B cell (primary cell): ENCODE measurements around the gene SLC4A4. TPM values are rescaled to one million over a fixed set of nuclear protein-coding genes. Genes with fewer than 3 reads are reported as not detected.

Source experiments
- ATAC-seq: fragments of 200-7000 bp; cut with Tn5 transposase; one replicate; pipeline ENCODE4 v1.10.0; 2021; ENCODE audit warnings: low read depth, mild to moderate bottlenecking, moderate number of reproducible peaks, moderate library complexity
- CTCF ChIA-PET: fragments of 350-600 bp; sonication (Branson Sonifier 250); formaldehyde crosslinking; loops from one replicate; lab custom pipeline; 2021; ENCODE audit warnings: antibody characterized with exemption, inconsistent platforms; lab: Charles Lee
- POLR2A ChIA-PET: fragments of 350-600 bp; sonication (Branson Sonifier 250); formaldehyde crosslinking; loops from one replicate; lab custom pipeline; 2021; ENCODE audit warnings: antibody characterized with exemption; lab: Charles Lee
- DNase-seq: peaks from one replicate; pipeline ENCODE4 v3.0.0; 2013
- H2AFZ ChIP-seq: 2 replicates; pipeline ENCODE4 v1.6.1; 2012; ENCODE audit warnings: mild to moderate bottlenecking, low read depth, low read length; ENCODE audit not compliant: insufficient read depth, poor library complexity, severe bottlenecking
- H3K27ac ChIP-seq, 2 donors: 1 replicate in 1 of 2; 2 replicates in 1 of 2; pipeline ENCODE4 v1.5.1; 2012 to 2013; ENCODE audit warnings: low read length in 2 of 2, mild to moderate bottlenecking in 2 of 2, moderate library complexity in 1 of 2
- H3K27me3 ChIP-seq, 4 experiments: fragments of 200-600 bp in 1 of 4; sonication (generic) in 1 of 4; replicated peaks in 1 of 4; 1 replicate in 2 of 4; 2 replicates in 2 of 4; pipeline versions ENCODE4 v1.6.1 to v1.7.0; 2013 to 2016; ENCODE audit warnings: low read length in 3 of 4, mild to moderate bottlenecking in 2 of 4, mixed read lengths in 1 of 4, moderate library complexity in 1 of 4; ENCODE audit not compliant: insufficient read depth in 4 of 4, control insufficient read depth in 3 of 4; ENCODE audit errors: control extremely low read depth in 1 of 4
- H3K36me3 ChIP-seq, 2 experiments: replicated peaks in 1 of 2; 1 replicate in 1 of 2; 2 replicates in 1 of 2; pipeline versions ENCODE4 v1.6.1 to v1.7.1; 2013; ENCODE audit warnings: low read length in 1 of 2; ENCODE audit not compliant: insufficient read depth in 2 of 2, control insufficient read depth in 1 of 2; ENCODE audit errors: control extremely low read depth in 1 of 2, extremely low read depth in 1 of 2
- H3K4me1 ChIP-seq, 2 donors: fragments of 200-600 bp in 1 of 2; sonication (generic) in 1 of 2; 1 replicate in 1 of 2; 2 replicates in 1 of 2; pipeline versions ENCODE4 v1.5.1 to v1.6.1; 2013 to 2017; ENCODE audit warnings: low read length in 2 of 2; ENCODE audit not compliant: control insufficient read depth in 2 of 2, insufficient read depth in 2 of 2
- H3K4me2 ChIP-seq: replicated peaks from 2 replicates; pipeline ENCODE3; 2012; ENCODE audit warnings: mild to moderate bottlenecking, low read depth, low read length; ENCODE audit not compliant: poor library complexity, severe bottlenecking
- H3K4me3 ChIP-seq, 5 experiments: fragments of 200-600 bp in 1 of 5; sonication (generic) in 1 of 5; 1 replicate in 3 of 5; 2 replicates in 2 of 5; pipeline versions ENCODE4 v1.5.1 to v1.7.0; 2011 to 2016; ENCODE audit warnings: low read length in 4 of 5, mild to moderate bottlenecking in 4 of 5, low read depth in 2 of 5, control low read depth in 1 of 5, moderate library complexity in 1 of 5; ENCODE audit not compliant: insufficient read depth in 1 of 5; ENCODE audit errors: control extremely low read depth in 1 of 5, extremely low read depth in 1 of 5
- H3K79me2 ChIP-seq: fragments of 200-600 bp; sonication (generic); one replicate; pipeline ENCODE4 v1.6.0; 2016; ENCODE audit warnings: low read length; ENCODE audit not compliant: control insufficient read depth, insufficient read depth
- H3K9ac ChIP-seq: fragments of 200-600 bp; sonication (generic); 2 replicates; pipeline ENCODE4 v1.6.1; 2017; ENCODE audit warnings: mild to moderate bottlenecking, low read length, moderate library complexity
- H3K9me3 ChIP-seq, 3 donors: one replicate each; pipeline versions ENCODE4 v1.6.1 to v1.7.1; 2013; ENCODE audit warnings: low read length in 2 of 3; ENCODE audit not compliant: control insufficient read depth in 2 of 3, insufficient read depth in 1 of 3; ENCODE audit errors: control extremely low read depth in 1 of 3
- H4K20me1 ChIP-seq: 2 replicates; pipeline ENCODE4 v1.6.0; 2012; ENCODE audit warnings: mild to moderate bottlenecking, low read length; ENCODE audit not compliant: insufficient read depth, control insufficient read depth, poor library complexity, severe bottlenecking
- H3K27ac Mint-ChIP-seq: one replicate; pipeline ENCODE4 v1.8.0; 2021; ENCODE audit warnings: mixed read lengths
- H3K27me3 Mint-ChIP-seq: one replicate; pipeline ENCODE4 v1.8.0; 2021; ENCODE audit warnings: mixed read lengths
- H3K4me1 Mint-ChIP-seq: one replicate; pipeline ENCODE4 v1.8.0; 2021; ENCODE audit warnings: mixed read lengths
- H3K4me3 Mint-ChIP-seq: one replicate; pipeline ENCODE4 v1.8.0; 2021; ENCODE audit warnings: mixed read lengths
- H3K9me3 Mint-ChIP-seq: one replicate; pipeline ENCODE4 v1.8.0; 2022; ENCODE audit warnings: mixed read lengths; ENCODE audit not compliant: insufficient read depth
- EZH2 ChIP-seq: IDR thresholded peaks from 2 replicates; pipeline ENCODE4 v1.6.1; 2012; ENCODE audit warnings: borderline replicate concordance, low read depth, mild to moderate bottlenecking, moderate library complexity, low read length; ENCODE audit not compliant: insufficient read depth, poor library complexity, severe bottlenecking
- WGBS: methylation state at CpG from one replicate; pipeline ENCODE4 v1.1.5; 2013; ENCODE audit warnings: missing lambda C conversion rate; ENCODE audit not compliant: insufficient coverage; 5-methylcytosine and 5-hydroxymethylcytosine counted together
- intact Hi-C: fragments of 100-400 bp; cut with micrococcal nuclease; formaldehyde crosslinking; loops from one replicate; pipeline ENCODE4 v1.10.0; 2022
- polyA plus RNA-seq: library from polyadenylated mRNA; depleted of rRNA; stranded (reverse); fragments of >200 nt; gene quantifications from 2 replicates; pipeline ENCODE4 v1.2.3, GENCODE V29; 2012
- total RNA-seq, 2 donors: library from RNA; stranded (reverse); fragments of 120-200 nt in 1 of 2; gene quantifications; 1 replicate in 1 of 2; 2 replicates in 1 of 2; pipeline versions ENCODE4 v1.2.3 to v1.2.4, GENCODE V29; 2013 to 2022
- TF ChIP-seq, protein P1 (sequence below): fragments of 200-600 bp; IDR thresholded peaks from one replicate; pipeline ENCODE4 v1.8.0; 2022; ENCODE audit warnings: antibody characterized with exemption, mild to moderate bottlenecking

The SLC4A4 gene
- total and polyA plus RNA-seq, 2 donors (not counting 1 experiment from before 2014, with no cell fraction given) = not detected

DNA sequence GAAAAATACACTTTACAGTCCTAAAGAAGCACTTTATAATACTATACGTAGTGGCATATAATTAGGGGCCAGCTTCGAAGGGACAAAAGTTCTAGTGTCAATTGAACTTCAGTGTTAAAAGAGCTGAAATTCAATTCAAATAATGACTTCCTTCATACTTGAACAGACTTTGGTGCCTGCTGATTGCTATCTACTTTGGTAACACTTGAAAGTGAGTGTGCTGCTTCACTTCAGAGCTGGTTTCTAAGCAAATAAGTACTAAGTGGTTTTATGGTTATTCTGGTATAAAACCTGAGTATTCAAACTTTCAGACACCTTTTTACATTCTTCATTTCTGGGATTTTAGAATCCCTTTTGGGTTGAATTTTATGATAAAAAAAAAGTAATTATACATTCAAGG is 107.0 kb downstream of the SLC4A4 start:
- Mint-ChIP-seq H3K4me1 (no peaks in the 10 kb centered on the region), H3K9me3 (no peaks in the 10 kb centered on the region), H3K27ac (no peak overlapping the region), H3K4me3 (no peak overlapping the region), H3K27me3 (no peaks in the 10 kb centered on the region)
- intact Hi-C loops = no loop called here
- H3K4me2 ChIP-seq = no peak overlapping the region
- ChIA-PET POLR2A (no interaction called here), CTCF (no interaction called here)
- no CpG with 5 or more reads among the region's 2 CpGs for WGBS
- H3K36me3 ChIP-seq = no peaks in the 10 kb centered on the region
- no peak overlapping the region for H3K27ac ChIP-seq
- H2AFZ ChIP-seq = no peak overlapping the region
- H3K4me1 ChIP-seq = no peaks in the 10 kb centered on the region
- ATAC-seq (no peak), DNase-seq (no peak)
- no peaks in the 10 kb centered on the region for H3K79me2 ChIP-seq
- H3K4me3 ChIP-seq = no peak overlapping the region
- H3K9ac ChIP-seq = no peak overlapping the region
- TF ChIP-seq, protein P1, sequence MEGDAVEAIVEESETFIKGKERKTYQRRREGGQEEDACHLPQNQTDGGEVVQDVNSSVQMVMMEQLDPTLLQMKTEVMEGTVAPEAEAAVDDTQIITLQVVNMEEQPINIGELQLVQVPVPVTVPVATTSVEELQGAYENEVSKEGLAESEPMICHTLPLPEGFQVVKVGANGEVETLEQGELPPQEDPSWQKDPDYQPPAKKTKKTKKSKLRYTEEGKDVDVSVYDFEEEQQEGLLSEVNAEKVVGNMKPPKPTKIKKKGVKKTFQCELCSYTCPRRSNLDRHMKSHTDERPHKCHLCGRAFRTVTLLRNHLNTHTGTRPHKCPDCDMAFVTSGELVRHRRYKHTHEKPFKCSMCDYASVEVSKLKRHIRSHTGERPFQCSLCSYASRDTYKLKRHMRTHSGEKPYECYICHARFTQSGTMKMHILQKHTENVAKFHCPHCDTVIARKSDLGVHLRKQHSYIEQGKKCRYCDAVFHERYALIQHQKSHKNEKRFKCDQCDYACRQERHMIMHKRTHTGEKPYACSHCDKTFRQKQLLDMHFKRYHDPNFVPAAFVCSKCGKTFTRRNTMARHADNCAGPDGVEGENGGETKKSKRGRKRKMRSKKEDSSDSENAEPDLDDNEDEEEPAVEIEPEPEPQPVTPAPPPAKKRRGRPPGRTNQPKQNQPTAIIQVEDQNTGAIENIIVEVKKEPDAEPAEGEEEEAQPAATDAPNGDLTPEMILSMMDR = no peak
- no peak for TF ChIP-seq EZH2
- no peaks in the 10 kb centered on the region for H3K27me3 ChIP-seq
- H4K20me1 ChIP-seq = no peaks in the 10 kb centered on the region
- H3K9me3 ChIP-seq = no peaks in the 10 kb centered on the region

DNA sequence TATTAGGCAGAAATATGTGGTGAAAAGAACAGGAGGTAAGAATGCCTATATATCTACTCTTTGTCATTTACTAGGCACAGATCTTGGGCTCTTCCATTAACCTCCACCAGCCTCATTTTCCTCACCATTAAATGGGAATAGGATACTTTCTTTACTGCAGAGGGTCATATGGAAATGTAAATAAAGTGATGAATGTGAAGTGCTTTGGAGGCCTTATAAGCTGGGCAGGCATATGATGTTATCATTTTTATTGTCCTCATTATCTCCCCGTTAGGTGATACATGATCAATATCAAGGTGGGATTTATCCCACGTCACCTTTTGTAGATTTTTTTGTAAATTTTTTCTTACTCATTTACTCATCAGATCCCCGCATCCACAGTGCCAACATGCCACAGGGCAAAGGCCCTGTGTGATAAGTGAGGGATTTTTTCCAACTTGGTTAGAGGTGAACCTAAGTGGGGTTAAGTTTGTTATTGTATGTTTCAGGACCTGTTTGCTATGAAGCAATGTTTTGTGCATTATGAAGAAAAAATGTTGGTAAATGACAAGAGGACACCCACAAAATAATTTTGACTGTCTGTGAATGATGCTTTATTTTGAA is 107.8 kb downstream of the SLC4A4 start:
- H3K4me3 ChIP-seq = no peak overlapping the region
- no peaks in the 10 kb centered on the region for H4K20me1 ChIP-seq
- no peaks in the 10 kb centered on the region for H3K79me2 ChIP-seq
- H3K4me1 ChIP-seq = no peaks in the 10 kb centered on the region
- no CpG with 5 or more reads among the region's 3 CpGs for WGBS
- no peaks in the 10 kb centered on the region for H3K9me3 Mint-ChIP-seq
- no peak overlapping the region for H3K27ac ChIP-seq
- H2AFZ ChIP-seq = no peak overlapping the region
- H3K4me2 ChIP-seq = no peak overlapping the region
- TF ChIP-seq, protein P1 = no peak
- TF ChIP-seq EZH2 = no peak
- no peak overlapping the region for H3K27ac Mint-ChIP-seq
- ATAC-seq = no peak
- H3K36me3 ChIP-seq = no peaks in the 10 kb centered on the region
- no peaks in the 10 kb centered on the region for H3K27me3 Mint-ChIP-seq
- no peak for DNase-seq
- POLR2A ChIA-PET = no interaction called here
- CTCF ChIA-PET = no interaction called here
- H3K27me3 ChIP-seq = no peaks in the 10 kb centered on the region
- no peaks in the 10 kb centered on the region for H3K9me3 ChIP-seq
- H3K9ac ChIP-seq = no peak overlapping the region
- intact Hi-C loops = no loop called here
- H3K4me1 Mint-ChIP-seq = no peaks in the 10 kb centered on the region
- H3K4me3 Mint-ChIP-seq = no peak overlapping the region
